Endodermal cell (in vitro differentiated cells): ENCODE measurements around the gene PADI4. TPM values are rescaled to one million over a fixed set of nuclear protein-coding genes. Genes with fewer than 3 reads are reported as not detected.
"Not testable (repeated sequence)": the region's sequence is repeated elsewhere in the genome, so short reads cannot be mapped to it uniquely, and the experiment has no call there.

ENCODE experiments used
- DNase-seq: peaks from one replicate; pipeline ENCODE4 v3.0.0-alpha.2; 2017
- H3K27ac ChIP-seq: 2 replicates; pipeline ENCODE4 v1.5.1; 2013; ENCODE audit warnings: mild to moderate bottlenecking, low read depth, low read length, moderate library complexity
- H3K27me3 ChIP-seq: 2 replicates; pipeline ENCODE4 v1.6.1; 2013; ENCODE audit warnings: mild to moderate bottlenecking, low read length, moderate library complexity; ENCODE audit not compliant: insufficient read depth, control insufficient read depth, poor library complexity, severe bottlenecking
- H3K36me3 ChIP-seq: 2 replicates; pipeline ENCODE4 v1.7.0; 2013; ENCODE audit warnings: mild to moderate bottlenecking, low read length, moderate library complexity; ENCODE audit not compliant: control insufficient read depth, insufficient read depth
- H3K4me1 ChIP-seq: one replicate; pipeline ENCODE4 v1.7.0; 2013; ENCODE audit warnings: low read length; ENCODE audit not compliant: control insufficient read depth, insufficient read depth
- H3K4me3 ChIP-seq: 2 replicates; pipeline ENCODE4 v1.5.1; 2013; ENCODE audit warnings: mild to moderate bottlenecking, low read length, moderate library complexity
- H3K9ac ChIP-seq: 2 replicates; pipeline ENCODE4 v1.6.1; 2013; ENCODE audit warnings: mild to moderate bottlenecking, low read length, moderate library complexity; ENCODE audit not compliant: poor library complexity, severe bottlenecking; ENCODE audit errors: extremely low read depth
- H3K9me3 ChIP-seq: 2 replicates; pipeline ENCODE4 v1.6.1; 2013; ENCODE audit warnings: mild to moderate bottlenecking, low read length, moderate library complexity; ENCODE audit not compliant: control insufficient read depth
- H3K27ac Mint-ChIP-seq: 2 replicates; pipeline ENCODE4 v1.8.0; 2020; ENCODE audit warnings: mixed read lengths
- H3K27me3 Mint-ChIP-seq: 2 replicates; pipeline ENCODE4 v1.8.0; 2021; ENCODE audit warnings: mild to moderate bottlenecking, mixed read lengths; ENCODE audit not compliant: insufficient read depth
- H3K36me3 Mint-ChIP-seq: 2 replicates; pipeline ENCODE4 v1.8.0; 2020; ENCODE audit warnings: low read depth, mixed read lengths
- H3K4me1 Mint-ChIP-seq: 2 replicates; pipeline ENCODE4 v1.8.0; 2020; ENCODE audit warnings: mixed read lengths
- H3K4me3 Mint-ChIP-seq: 2 replicates; pipeline ENCODE4 v1.8.0; 2020; ENCODE audit warnings: mild to moderate bottlenecking, moderate library complexity, mixed read lengths
- H3K9me3 Mint-ChIP-seq: 2 replicates; pipeline ENCODE4 v1.8.0; 2020; ENCODE audit warnings: mild to moderate bottlenecking, mixed read lengths
- CTCF ChIP-seq: fragments of 200-600 bp; sonication (generic); conservative IDR thresholded peaks from 2 replicates; pipeline ENCODE4 v1.5.0; 2021; ENCODE audit warnings: antibody characterized with exemption, mild to moderate bottlenecking
- WGBS, 2 experiments: methylation state at CpG; one replicate each; pipeline versions ENCODE4 v1.1.5 to v1.1.7; 2013; ENCODE audit warnings: missing lambda C conversion rate in 2 of 2, mixed read lengths in 1 of 2; ENCODE audit not compliant: insufficient coverage in 1 of 2, insufficient read length in 1 of 2; 5-methylcytosine and 5-hydroxymethylcytosine counted together
- total RNA-seq, 2 donors: library from RNA; stranded (reverse); fragmentation: NEBNext Ultra II Directional in 1 of 2; extraction: Animal tissue kit (Norgen Biotek cat#: 25700) in 1 of 2; gene quantifications; 2 replicates in 1 of 2; 3 replicates in 1 of 2; pipeline ENCODE4 v1.2.1, GENCODE V29; 2021

PADI4 gene
- total RNA-seq, 2 donors from 2014 or later, result not detected

GRCh38 chr1:17319561-17320350 is 11.8 kb downstream of the PADI4 start:
- Mint-ChIP-seq H3K4me3 (no peak overlapping the region), H3K36me3 (no peaks in the 10 kb centered on the region), H3K4me1 (no peaks in the 10 kb centered on the region), H3K9me3 (peaks cover 14% of the 10 kb centered on the region), H3K27me3 (peaks cover 3% of the 10 kb centered on the region), H3K27ac (no peak overlapping the region)
- H3K9ac ChIP-seq, result no peak overlapping the region
- WGBS, 2 experiments, result 90 to 92% methylated on average over 10 to 11 of the region's 11 CpGs
- H3K36me3 ChIP-seq, result no peaks in the 10 kb centered on the region
- no peak for TF ChIP-seq CTCF
- H3K27ac ChIP-seq, result no peak overlapping the region
- no peaks in the 10 kb centered on the region for H3K4me1 ChIP-seq
- H3K4me3 ChIP-seq, result no peak overlapping the region
- no peak for DNase-seq
- H3K27me3 ChIP-seq, result no peaks in the 10 kb centered on the region
- peaks cover 12% of the 10 kb centered on the region for H3K9me3 ChIP-seq

GRCh38 chr1:17321857-17322390 is 13.9 kb downstream of the PADI4 start:
- H3K27ac ChIP-seq, H3K4me1 ChIP-seq, DNase-seq, H3K4me1 Mint-ChIP-seq, H3K4me3 Mint-ChIP-seq, H3K27ac Mint-ChIP-seq, H3K27me3 Mint-ChIP-seq, H3K27me3 ChIP-seq, H3K36me3 Mint-ChIP-seq, H3K4me3 ChIP-seq, H3K36me3 ChIP-seq, H3K9ac ChIP-seq: not testable (repeated sequence)
- peaks cover 15% of the 10 kb centered on the region for H3K9me3 Mint-ChIP-seq
- 86 to 90% methylated on average over 4 to 6 of the region's 6 CpGs for WGBS, 2 experiments
- H3K9me3 ChIP-seq, result peaks cover 14% of the 10 kb centered on the region

GRCh38 chr1:17328855-17329254 is 20.9 kb downstream of the PADI4 start:
- H3K9me3 Mint-ChIP-seq, result peaks cover 10% of the 10 kb centered on the region
- Histone ChIP-seq H3K4me1 (no peaks in the 10 kb centered on the region), H3K36me3 (no peaks in the 10 kb centered on the region), H3K4me3 (no peak overlapping the region), H3K9ac (no peak overlapping the region), H3K9me3 (peaks cover 5% of the 10 kb centered on the region), H3K27ac (no peak overlapping the region), H3K27me3 (no peaks in the 10 kb centered on the region)
- no peak overlapping the region for H3K27ac Mint-ChIP-seq
- 75 to 100% methylated on average over 2 to 4 of the region's 5 CpGs for WGBS, 2 experiments
- H3K27me3 Mint-ChIP-seq, result peaks cover 11% of the 10 kb centered on the region
- DNase-seq, result no peak
- H3K4me1 Mint-ChIP-seq, result no peaks in the 10 kb centered on the region
- TF ChIP-seq CTCF, result no peak
- no peaks in the 10 kb centered on the region for H3K36me3 Mint-ChIP-seq
- no peak overlapping the region for H3K4me3 Mint-ChIP-seq
